ENCODE measurements around the gene GPR35. TPM values are rescaled to one million over a fixed set of nuclear protein-coding genes. Genes with fewer than 3 reads are reported as not detected.

GPR35 gene
- total RNA-seq, 1 experiment from 2014 or later, result 4.2 TPM

DNA sequence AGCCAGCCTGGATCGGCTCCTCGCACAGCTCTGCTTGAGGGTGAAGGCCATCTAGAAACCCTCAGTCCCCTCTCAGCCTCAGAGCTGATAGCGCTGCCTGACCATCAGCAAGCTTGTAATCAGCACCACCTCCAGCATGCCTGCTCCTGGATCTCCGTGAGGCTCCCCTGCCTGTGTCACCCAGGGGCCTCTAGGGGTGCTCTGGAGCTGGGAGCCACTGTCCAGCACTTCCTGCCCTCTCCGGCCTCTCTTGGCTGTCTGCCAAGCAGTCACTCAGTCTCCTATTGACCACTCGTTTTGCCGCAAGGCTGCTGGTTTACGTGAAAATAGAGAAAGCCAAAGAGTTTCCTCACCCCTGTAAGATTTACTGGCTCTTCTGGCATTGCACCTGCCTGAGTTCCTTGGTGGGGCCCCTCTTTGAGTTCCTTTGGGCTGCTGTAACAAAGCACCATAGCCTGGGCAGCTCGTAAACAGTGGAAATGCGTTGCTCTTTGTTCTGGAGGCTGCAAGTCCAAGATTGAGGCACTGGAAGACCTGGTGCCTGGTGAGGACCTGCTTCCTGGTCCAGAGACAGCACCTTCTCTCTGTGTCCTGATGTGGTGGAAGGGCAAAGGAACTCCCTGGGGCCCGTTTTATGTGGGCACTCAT lies 20.9 kb upstream of the GPR35 start:
- ChIA-PET CTCF (interaction anchor here (1.0 to 2.2 kb wide), 6 partner anchors 8 to 236 kb away, joined by 3 to 6 read pairs (median 4); partner anchors contain the start of gene CAPN10), POLR2A (no interaction called here), RAD21 (ENCODE audit: low non-redundant PET in 1 of 2, low total read pairs in 2 of 2, uncharacterized antibody in 2 of 2, unreplicated experiment in 2 of 2) (no interaction called here)
- Histone ChIP-seq H3K27me3 (ENCODE audit: insufficient read depth, low read length) (no peaks in the 10 kb centered on the region), H4K20me1 (ENCODE audit: insufficient read depth) (no peaks in the 10 kb centered on the region), H3K9ac (ENCODE audit: low read length) (no peak overlapping the region), H3K4me2 (ENCODE audit: low read length) (peak overlapping the region; percentile 46), H3K4me3 (replicated peaks in 1 of 2; ENCODE audit: low read depth in 1 of 2, low read length in 2 of 2) (peak overlapping the region in 1 of 2 experiments; percentile 4; a peak in 1 of 4 replicates), H3K27ac (ENCODE audit: low read depth, low read length) (no peak overlapping the region; the same call in 1 of the 2 replicates), H3K9me2 (ENCODE audit: insufficient read depth) (no peaks in the 10 kb centered on the region), H3K36me3 (ENCODE audit: control insufficient read depth in 1 of 2, insufficient read depth in 2 of 2, low read length in 2 of 2) (no peaks in the 10 kb centered on the region), H3K4me1 (ENCODE audit: control insufficient read depth in 1 of 2, insufficient read depth in 2 of 2, low read length in 2 of 2) (peaks cover 8 to 25% of the 10 kb centered on the region in 2 experiments; a peak in 3 of 4 replicates), H2AFZ (ENCODE audit: low read depth, low read length, poor library complexity, severe bottlenecking) (no peak overlapping the region), H3K9me3 (ENCODE audit: control insufficient read depth in 1 of 2, insufficient read depth in 1 of 2, low read depth in 1 of 2, low read length in 2 of 2) (no peaks in the 10 kb centered on the region), H3K79me2 (ENCODE audit: insufficient read depth, low read length) (no peaks in the 10 kb centered on the region)
- DNase-seq (ENCODE audit: low read depth, low spot score) (peak; percentile 57), ATAC-seq (peak; percentile 95)
- no TSS peak for BruUV-seq (replicated peaks)
- TF ChIP-seq TCF7L2 (IDR thresholded peaks at IDR 0.05; ENCODE audit: borderline replicate concordance, extremely low read depth, insufficient read depth, insufficient read length), result no peak
- TF ChIP-seq, protein P1, sequence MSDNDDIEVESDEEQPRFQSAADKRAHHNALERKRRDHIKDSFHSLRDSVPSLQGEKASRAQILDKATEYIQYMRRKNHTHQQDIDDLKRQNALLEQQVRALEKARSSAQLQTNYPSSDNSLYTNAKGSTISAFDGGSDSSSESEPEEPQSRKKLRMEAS (IDR thresholded peaks at IDR 0.05), result no peak
- TF ChIP-seq RAD21 (IDR thresholded peaks at IDR 0.05; ENCODE audit: low read depth), result peak; percentile 42; the same call in 1 of the 2 replicates
- TF ChIP-seq, protein P2, sequence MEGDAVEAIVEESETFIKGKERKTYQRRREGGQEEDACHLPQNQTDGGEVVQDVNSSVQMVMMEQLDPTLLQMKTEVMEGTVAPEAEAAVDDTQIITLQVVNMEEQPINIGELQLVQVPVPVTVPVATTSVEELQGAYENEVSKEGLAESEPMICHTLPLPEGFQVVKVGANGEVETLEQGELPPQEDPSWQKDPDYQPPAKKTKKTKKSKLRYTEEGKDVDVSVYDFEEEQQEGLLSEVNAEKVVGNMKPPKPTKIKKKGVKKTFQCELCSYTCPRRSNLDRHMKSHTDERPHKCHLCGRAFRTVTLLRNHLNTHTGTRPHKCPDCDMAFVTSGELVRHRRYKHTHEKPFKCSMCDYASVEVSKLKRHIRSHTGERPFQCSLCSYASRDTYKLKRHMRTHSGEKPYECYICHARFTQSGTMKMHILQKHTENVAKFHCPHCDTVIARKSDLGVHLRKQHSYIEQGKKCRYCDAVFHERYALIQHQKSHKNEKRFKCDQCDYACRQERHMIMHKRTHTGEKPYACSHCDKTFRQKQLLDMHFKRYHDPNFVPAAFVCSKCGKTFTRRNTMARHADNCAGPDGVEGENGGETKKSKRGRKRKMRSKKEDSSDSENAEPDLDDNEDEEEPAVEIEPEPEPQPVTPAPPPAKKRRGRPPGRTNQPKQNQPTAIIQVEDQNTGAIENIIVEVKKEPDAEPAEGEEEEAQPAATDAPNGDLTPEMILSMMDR (IDR thresholded peaks at IDR 0.05 in 2 of 3, conservative IDR thresholded peaks at IDR 0.05 in 1 of 3; ENCODE audit: borderline replicate concordance in 1 of 3, insufficient read depth in 1 of 3, low read depth in 2 of 3, low read length in 2 of 3), result peak; percentile 44 to 86 (median 78); a peak in 5 of 6 replicates
- no peak for TF ChIP-seq POLR2A (IDR thresholded peaks at IDR 0.05; ENCODE audit: borderline replicate concordance, extremely low read depth, insufficient read depth, insufficient read length)
- no peak for TF ChIP-seq EZH2phosphoT487 (IDR thresholded peaks at IDR 0.05; ENCODE audit: borderline replicate concordance)
- TF ChIP-seq POLR2AphosphoS5 (IDR thresholded peaks at IDR 0.05; ENCODE audit: low read depth, low read length), result peak; percentile 65
- no peak for TF ChIP-seq EGR1 (IDR thresholded peaks at IDR 0.05; ENCODE audit: low read depth)
- intact Hi-C loops (cut with micrococcal nuclease), result no loop called here

All from HCT116 (cell line).